HG02970 (cell line): ENCODE measurements around the gene DNAJC9.
A peak's percentile ranks its signal among the peaks of the same experiment; 100 is the strongest.
"Not testable (repeated sequence)": the region's sequence is repeated elsewhere in the genome, so short reads cannot be mapped to it uniquely, and the experiment has no call there.

Experiments
- ATAC-seq: cut with Tn5 transposase; IDR thresholded peaks from one replicate; pipeline ENCODE4 v1.9.1; 2021; ENCODE audit warnings: mild to moderate bottlenecking, moderate library complexity, moderate number of reproducible peaks; ENCODE audit not compliant: unreplicated experiment, low FRiP score

DNAJC9 gene

GRCh38 chr10:73246646-73247508 lies at the start of gene DNAJC9:
DNAJC9 (minus strand) TSS chr10:73247255; CDS start chr10:73247189, 66 bp downstream.
- ATAC-seq = peak; percentile 75

- no peak for ATAC-seq
These were observed 46.4 kb upstream of the DNAJC9 start for GRCh38 chr10:73293461-73293860.

- no peak for ATAC-seq
These were observed 42.9 kb upstream of the DNAJC9 start for GRCh38 chr10:73289958-73290357.

GRCh38 chr10:73287441-73287840 lies 40.4 kb upstream of the DNAJC9 start:
- ATAC-seq = no peak

- ATAC-seq = no peak
These were observed 34.0 kb upstream of the DNAJC9 start for GRCh38 chr10:73281097-73281496.

GRCh38 chr10:73264423-73264822 lies 17.4 kb upstream of the DNAJC9 start:
- no peak for ATAC-seq

- ATAC-seq = no peak
These were observed 16.8 kb upstream of the DNAJC9 start for GRCh38 chr10:73263693-73264347.

GRCh38 chr10:73262880-73263555 lies 16.0 kb upstream of the DNAJC9 start:
- ATAC-seq = no peak

- no peak for ATAC-seq
These were observed 15.2 kb upstream of the DNAJC9 start for GRCh38 chr10:73262105-73262730.

GRCh38 chr10:73261362-73261995 lies 14.4 kb upstream of the DNAJC9 start:
- ATAC-seq = no peak

GRCh38 chr10:73258612-73259011 lies 11.6 kb upstream of the DNAJC9 start:
- ATAC-seq = not testable (repeated sequence)

GRCh38 chr10:73253225-73253555 lies 6.1 kb upstream of the DNAJC9 start:
- peak; percentile 15 for ATAC-seq

GRCh38 chr10:73252445-73253224 lies 5.6 kb upstream of the DNAJC9 start, which contains the start of gene MRPS16:
MRPS16 (minus strand) TSS chr10:73252644; CDS start chr10:73252482, 162 bp downstream.
- ATAC-seq = peak; percentile 66

GRCh38 chr10:73251683-73252444 lies 4.8 kb upstream of the DNAJC9 start:
- no peak for ATAC-seq

GRCh38 chr10:73248259-73248724 lies 1.2 kb upstream of the DNAJC9 start:
- no peak for ATAC-seq

- ATAC-seq = no peak
These were observed 629 bp upstream of the DNAJC9 start for GRCh38 chr10:73247509-73248258.

- ATAC-seq = no peak
These were observed 771 bp downstream of the DNAJC9 start for GRCh38 chr10:73246322-73246645.

- no peak for ATAC-seq
These were observed 2.1 kb downstream of the DNAJC9 start for GRCh38 chr10:73244866-73245477.
